SU-DHL-6 (cell line): ENCODE results near the gene TLK2.

Experiments used
- H2AFZ ChIP-seq: fragments of 200-600 bp; sonication (generic); 2 replicates; pipeline ENCODE4 v1.6.1; 2014; ENCODE audit warnings: low read depth, mild to moderate bottlenecking, moderate library complexity, mixed read lengths, antibody characterized with exemption, low read length; ENCODE audit not compliant: severe bottlenecking
- H3F3A ChIP-seq: fragments of 200-600 bp; shearing (Covaris generic); 2 replicates; pipeline ENCODE4 v1.6.0; 2016; ENCODE audit warnings: antibody characterized with exemption, mild to moderate bottlenecking; ENCODE audit not compliant: insufficient read depth
- H3K27ac ChIP-seq: fragments of 200-600 bp; sonication (generic); 2 replicates; pipeline ENCODE4 v1.5.1; 2016; ENCODE audit warnings: low read depth, mild to moderate bottlenecking, low read length, moderate library complexity, mixed read lengths
- H3K27me3 ChIP-seq: fragments of 200-600 bp; sonication (generic), shearing (Covaris generic); 2 replicates; pipeline ENCODE4 v1.6.0; 2014; ENCODE audit warnings: mild to moderate bottlenecking, low read length
- H3K36me3 ChIP-seq: fragments of 200-600 bp; sonication (generic); 2 replicates; pipeline ENCODE4 v1.6.1; 2014; ENCODE audit warnings: mild to moderate bottlenecking, low read length, mixed read lengths
- H3K4me2 ChIP-seq: fragments of 300-600, 200-600 bp; shearing (Covaris generic), sonication (generic); 2 replicates; pipeline ENCODE4 v1.6.0; 2014; ENCODE audit warnings: low read length, low read depth, mild to moderate bottlenecking; ENCODE audit not compliant: poor library complexity, severe bottlenecking
- H3K4me3 ChIP-seq: fragments of 200-600 bp; sonication (generic); 2 replicates; pipeline ENCODE4 v1.5.1; 2014; ENCODE audit warnings: antibody characterized with exemption, low read length, mild to moderate bottlenecking, mixed read lengths; ENCODE audit not compliant: insufficient read depth, poor library complexity, severe bottlenecking
- H3K79me2 ChIP-seq: fragments of 200-600 bp; sonication (generic); 2 replicates; pipeline ENCODE4 v1.6.1; 2014; ENCODE audit warnings: mild to moderate bottlenecking, low read length, moderate library complexity; ENCODE audit not compliant: insufficient read depth
- H3K9ac ChIP-seq: fragments of 200-600 bp; sonication (generic); 2 replicates; pipeline ENCODE4 v1.7.0; 2014; ENCODE audit warnings: mild to moderate bottlenecking, low read length
- H3K9me2 ChIP-seq: fragments of 200-600 bp; sonication (generic); replicated peaks from 2 replicates; pipeline ENCODE4 v1.6.1; 2014; ENCODE audit warnings: low read length; ENCODE audit not compliant: insufficient read depth
- H3K9me3 ChIP-seq: fragments of 200-600 bp; sonication (generic); 2 replicates; pipeline ENCODE4 v1.6.1; 2014; ENCODE audit warnings: low read length, mixed read lengths; ENCODE audit not compliant: insufficient read depth
- H4K20me1 ChIP-seq: fragments of 200-600 bp; sonication (generic); 2 replicates; pipeline ENCODE4 v1.6.1; 2014; ENCODE audit warnings: low read depth, mild to moderate bottlenecking, antibody characterized with exemption, low read length, moderate library complexity, mixed read lengths
- EZH2phosphoT487 ChIP-seq: fragments of 200-600 bp; sonication (generic), shearing (Covaris generic); conservative IDR thresholded peaks from 2 replicates; pipeline ENCODE4 v1.6.1; 2018; ENCODE audit warnings: mild to moderate bottlenecking, antibody characterized with exemption, low read length, moderate library complexity, mixed read lengths
- TF ChIP-seq, protein P1 (sequence below): fragments of 200-600 bp; sonication (generic); IDR thresholded peaks from one replicate; pipeline ENCODE4 v1.5.1; 2017; ENCODE audit warnings: antibody characterized with exemption, mild to moderate bottlenecking, low read length, moderate library complexity; ENCODE audit not compliant: insufficient read depth, poor library complexity, severe bottlenecking

The TLK2 gene

DNA sequence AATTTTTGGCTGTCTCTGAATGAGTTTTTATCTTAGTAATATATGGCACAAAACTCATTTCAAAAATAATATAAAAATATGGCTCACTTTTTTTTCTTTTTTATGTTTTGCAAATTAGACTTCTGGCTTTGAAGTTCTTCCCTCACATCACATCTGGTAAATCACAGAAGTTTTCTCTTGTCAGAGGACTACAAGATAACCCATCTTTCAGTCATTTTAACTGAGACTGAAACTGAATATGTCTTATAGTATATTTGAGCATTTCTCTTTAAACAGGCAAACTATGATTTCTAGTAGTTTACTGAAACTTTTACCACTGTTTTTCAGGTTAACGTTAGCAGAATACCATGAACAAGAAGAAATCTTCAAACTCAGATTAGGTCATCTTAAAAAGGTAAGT lies 97.8 kb downstream of the TLK2 start:
- no peaks in the 10 kb centered on the region; the same call in 1 of the 2 replicates for H3K79me2 ChIP-seq
- H3K9me3 ChIP-seq = no peaks in the 10 kb centered on the region
- no peak overlapping the region for H2AFZ ChIP-seq
- no peaks in the 10 kb centered on the region for H3F3A ChIP-seq
- H3K9me2 ChIP-seq = no peaks in the 10 kb centered on the region
- H4K20me1 ChIP-seq = no peaks in the 10 kb centered on the region
- H3K27me3 ChIP-seq = no peaks in the 10 kb centered on the region
- H3K27ac ChIP-seq = no peak overlapping the region
- H3K36me3 ChIP-seq = peaks cover 28% of the 10 kb centered on the region; the same call in 1 of the 2 replicates
- H3K9ac ChIP-seq = no peak overlapping the region
- TF ChIP-seq, protein P1, sequence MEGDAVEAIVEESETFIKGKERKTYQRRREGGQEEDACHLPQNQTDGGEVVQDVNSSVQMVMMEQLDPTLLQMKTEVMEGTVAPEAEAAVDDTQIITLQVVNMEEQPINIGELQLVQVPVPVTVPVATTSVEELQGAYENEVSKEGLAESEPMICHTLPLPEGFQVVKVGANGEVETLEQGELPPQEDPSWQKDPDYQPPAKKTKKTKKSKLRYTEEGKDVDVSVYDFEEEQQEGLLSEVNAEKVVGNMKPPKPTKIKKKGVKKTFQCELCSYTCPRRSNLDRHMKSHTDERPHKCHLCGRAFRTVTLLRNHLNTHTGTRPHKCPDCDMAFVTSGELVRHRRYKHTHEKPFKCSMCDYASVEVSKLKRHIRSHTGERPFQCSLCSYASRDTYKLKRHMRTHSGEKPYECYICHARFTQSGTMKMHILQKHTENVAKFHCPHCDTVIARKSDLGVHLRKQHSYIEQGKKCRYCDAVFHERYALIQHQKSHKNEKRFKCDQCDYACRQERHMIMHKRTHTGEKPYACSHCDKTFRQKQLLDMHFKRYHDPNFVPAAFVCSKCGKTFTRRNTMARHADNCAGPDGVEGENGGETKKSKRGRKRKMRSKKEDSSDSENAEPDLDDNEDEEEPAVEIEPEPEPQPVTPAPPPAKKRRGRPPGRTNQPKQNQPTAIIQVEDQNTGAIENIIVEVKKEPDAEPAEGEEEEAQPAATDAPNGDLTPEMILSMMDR = no peak
- TF ChIP-seq EZH2phosphoT487 = no peak
- no peak overlapping the region for H3K4me2 ChIP-seq
- no peak overlapping the region for H3K4me3 ChIP-seq

DNA sequence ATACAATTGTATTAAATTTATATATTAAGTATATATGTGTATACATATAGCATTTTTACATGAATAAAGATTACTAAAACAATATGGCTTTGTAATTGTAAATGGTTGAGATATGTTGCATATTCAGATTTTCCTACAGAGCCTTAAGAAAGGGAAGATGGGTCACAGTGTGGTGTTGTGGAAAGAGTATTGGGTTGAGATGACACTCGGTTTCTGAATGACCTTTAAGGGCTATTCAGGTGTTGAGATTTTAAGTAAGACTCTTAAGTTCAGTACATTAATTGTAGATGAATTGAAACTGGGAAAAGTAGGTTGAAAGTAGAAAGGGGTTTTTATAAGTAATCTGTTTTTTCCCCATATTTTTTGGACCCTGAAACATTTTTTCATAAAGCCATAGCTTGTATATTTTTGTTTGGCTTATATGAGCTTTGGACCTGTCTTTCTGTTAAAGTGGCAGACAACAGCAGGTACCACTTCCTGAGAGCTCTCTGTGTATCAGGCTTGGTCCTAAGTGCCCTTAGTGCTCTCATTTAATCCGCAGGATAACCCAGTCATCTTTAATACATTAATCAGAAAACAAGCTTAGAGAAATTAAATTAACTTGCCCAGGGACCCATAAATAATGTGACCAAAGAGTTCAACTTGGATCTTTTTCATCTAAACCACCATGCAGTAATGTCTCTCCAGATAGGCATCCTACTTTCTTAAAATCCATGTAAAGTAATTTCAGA lies 100.3 kb downstream of the TLK2 start:
- Histone ChIP-seq H3K9me2 (no peaks in the 10 kb centered on the region), H3K27me3 (no peaks in the 10 kb centered on the region), H3K9ac (no peak overlapping the region), H3K4me2 (no peak overlapping the region), H3K27ac (no peak overlapping the region), H3K79me2 (no peaks in the 10 kb centered on the region; the same call in 1 of the 2 replicates), H3K4me3 (no peak overlapping the region), H3F3A (no peaks in the 10 kb centered on the region), H3K9me3 (no peaks in the 10 kb centered on the region), H3K36me3 (peaks cover 24% of the 10 kb centered on the region; the same call in 1 of the 2 replicates), H2AFZ (no peak overlapping the region), H4K20me1 (no peaks in the 10 kb centered on the region)
- TF ChIP-seq, protein P1 = no peak
- no peak for TF ChIP-seq EZH2phosphoT487

DNA sequence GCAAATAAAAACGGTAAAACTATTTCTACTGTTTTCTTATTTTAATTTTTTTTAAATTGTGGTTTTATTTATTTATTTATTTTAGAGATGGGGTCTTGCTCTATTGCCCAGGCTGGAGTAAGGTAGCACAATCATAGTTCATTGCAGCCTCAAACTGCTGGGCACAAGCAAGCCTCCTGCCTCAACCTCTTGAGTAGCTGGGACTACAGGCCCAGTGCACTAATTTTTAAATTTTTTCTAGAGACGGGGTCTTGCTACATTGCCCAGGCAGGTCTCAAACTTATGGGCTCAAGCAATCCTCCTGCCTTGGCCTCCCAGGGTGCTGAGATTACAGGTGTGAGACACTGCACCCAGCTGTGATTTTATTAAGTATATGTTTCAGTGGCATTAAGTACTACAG lies 102.3 kb downstream of the TLK2 start:
- Histone ChIP-seq H4K20me1 (no peaks in the 10 kb centered on the region), H3K27ac (no peak overlapping the region), H3F3A (no peaks in the 10 kb centered on the region), H3K79me2 (no peaks in the 10 kb centered on the region; the same call in 1 of the 2 replicates), H3K4me3 (no peak overlapping the region), H3K9me2 (no peaks in the 10 kb centered on the region), H3K9ac (no peak overlapping the region), H3K9me3 (no peaks in the 10 kb centered on the region), H3K36me3 (peaks cover 24% of the 10 kb centered on the region; the same call in 1 of the 2 replicates), H3K27me3 (no peaks in the 10 kb centered on the region), H3K4me2 (no peak overlapping the region), H2AFZ (no peak overlapping the region)
- TF ChIP-seq, protein P1 = no peak
- TF ChIP-seq EZH2phosphoT487 = no peak
